Activated CD4-positive, alpha-beta T cell treated with anti-CD3 and anti-CD28 coated beads, Interleukin-2, amount 50 U/mL, for 24 hours (primary cell): ENCODE results near the gene SDF2L1.
"Not testable (repeated sequence)": the region's sequence is repeated elsewhere in the genome, so short reads cannot be mapped to it uniquely, and the experiment has no call there.

Experiments
- DNase-seq, 2 donors: peaks; one replicate each; pipeline ENCODE4 v3.0.0-alpha.2; 2020; ENCODE audit warnings: low read depth in 1 of 2, low spot score in 1 of 2

SDF2L1 gene

DNA sequence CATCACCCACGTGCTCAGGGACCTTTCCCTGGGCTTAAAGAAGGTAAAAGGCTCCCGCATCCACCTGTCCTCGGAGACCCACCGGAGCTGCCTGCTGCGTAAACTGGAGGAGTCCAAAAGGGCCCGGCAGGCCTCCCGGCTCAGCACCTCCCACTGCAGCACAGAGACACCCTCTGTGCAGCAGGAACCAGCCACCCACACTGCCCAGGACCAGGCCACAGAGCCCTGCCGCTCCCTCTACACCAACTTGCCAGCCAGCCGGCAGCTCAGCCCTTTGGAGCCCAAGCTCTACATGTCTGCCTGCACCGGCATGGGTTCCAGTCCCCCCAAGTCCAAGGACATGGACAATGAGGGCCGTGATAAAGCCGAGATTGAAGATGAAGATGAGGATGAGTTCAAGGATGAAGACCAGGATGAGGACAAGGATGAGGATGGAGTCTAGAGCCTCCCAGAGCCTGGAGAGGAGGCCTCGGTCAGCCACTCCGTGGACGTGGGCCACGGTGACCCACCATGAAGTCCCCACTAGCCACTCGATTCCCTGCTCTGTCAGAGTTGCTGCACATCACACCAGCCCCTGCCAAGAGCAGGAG is 5.4 kb upstream of the SDF2L1 start:
- DNase-seq, result no peak

DNA sequence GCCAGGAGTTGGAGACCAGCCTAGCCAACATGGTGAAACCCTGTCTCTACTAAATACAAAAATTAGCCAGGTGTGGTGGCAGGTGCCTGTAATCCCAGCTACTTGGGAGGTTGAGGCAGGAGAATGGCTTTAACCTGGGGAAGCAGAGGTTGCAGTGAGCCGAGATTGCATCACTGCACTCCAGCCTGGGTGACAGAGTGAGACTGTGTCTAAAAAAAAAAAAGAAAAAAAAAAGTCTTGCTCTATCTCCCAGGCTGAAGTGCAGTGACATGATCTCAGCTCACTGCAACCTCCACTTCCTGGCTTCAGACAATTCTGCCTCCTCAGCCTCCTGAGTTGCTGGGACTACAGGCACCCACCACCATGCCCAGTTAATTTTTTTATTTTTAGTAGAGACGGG is 4.7 kb upstream of the SDF2L1 start:
- not testable (repeated sequence) for DNase-seq

DNA sequence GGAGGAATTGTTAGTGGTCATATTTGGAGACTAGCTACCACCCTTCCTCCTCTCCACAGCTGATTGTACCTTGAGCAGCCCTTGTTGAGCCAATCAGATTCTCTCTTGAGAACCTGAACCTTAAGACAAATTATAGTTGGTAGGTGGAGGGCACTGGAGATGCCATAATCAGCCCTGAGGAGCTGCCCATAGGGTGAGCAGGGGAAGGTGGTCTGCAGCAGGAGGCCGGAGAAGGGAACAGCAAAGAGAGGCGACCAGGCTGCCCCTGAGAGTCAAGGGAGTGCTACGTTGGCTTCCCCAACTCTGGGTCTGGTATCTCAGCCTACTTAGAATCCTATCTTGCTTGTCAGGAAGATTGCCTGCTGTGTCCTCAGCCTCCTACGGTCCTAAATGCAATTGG is 2.7 kb upstream of the SDF2L1 start:
- no peak for DNase-seq

DNA sequence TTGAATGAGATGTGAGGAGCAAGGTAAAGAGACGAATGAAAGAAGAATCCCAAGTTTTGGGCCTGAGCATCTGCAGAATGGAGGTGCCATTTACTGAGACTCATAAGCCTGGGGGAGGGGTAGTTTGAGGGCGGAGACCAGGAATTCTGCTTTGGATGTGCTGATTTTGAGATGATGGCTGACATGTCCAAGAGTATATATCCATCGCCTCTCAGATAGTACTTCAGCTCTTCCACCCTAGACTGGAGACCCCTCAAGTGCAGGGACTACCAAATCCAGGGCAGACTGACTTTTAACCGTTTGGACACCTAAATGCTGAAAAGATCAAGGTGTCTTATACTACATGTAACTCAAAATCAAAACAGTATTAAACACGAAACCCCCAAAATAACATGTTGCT is 1.3 kb upstream of the SDF2L1 start:
- no peak for DNase-seq

DNA sequence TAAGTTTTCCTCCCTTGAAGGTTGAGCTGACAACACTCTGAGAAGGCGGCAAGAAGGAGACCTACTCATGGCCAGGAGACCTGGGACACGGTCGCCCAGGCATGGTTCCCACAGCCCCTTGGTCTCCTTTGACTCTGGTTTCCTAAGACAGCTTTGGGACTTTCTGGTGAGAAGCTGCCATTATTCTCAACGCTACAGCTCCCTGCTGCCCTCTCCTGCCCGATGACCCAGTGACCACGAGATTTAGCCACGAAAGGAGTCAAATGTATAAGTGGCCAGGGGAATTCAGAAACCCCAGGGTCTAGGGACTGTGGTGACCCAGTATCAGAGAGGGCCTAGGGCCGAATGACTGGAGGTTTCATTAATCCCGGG is 699 bp upstream of the SDF2L1 start:
- DNase-seq, result no peak

DNA sequence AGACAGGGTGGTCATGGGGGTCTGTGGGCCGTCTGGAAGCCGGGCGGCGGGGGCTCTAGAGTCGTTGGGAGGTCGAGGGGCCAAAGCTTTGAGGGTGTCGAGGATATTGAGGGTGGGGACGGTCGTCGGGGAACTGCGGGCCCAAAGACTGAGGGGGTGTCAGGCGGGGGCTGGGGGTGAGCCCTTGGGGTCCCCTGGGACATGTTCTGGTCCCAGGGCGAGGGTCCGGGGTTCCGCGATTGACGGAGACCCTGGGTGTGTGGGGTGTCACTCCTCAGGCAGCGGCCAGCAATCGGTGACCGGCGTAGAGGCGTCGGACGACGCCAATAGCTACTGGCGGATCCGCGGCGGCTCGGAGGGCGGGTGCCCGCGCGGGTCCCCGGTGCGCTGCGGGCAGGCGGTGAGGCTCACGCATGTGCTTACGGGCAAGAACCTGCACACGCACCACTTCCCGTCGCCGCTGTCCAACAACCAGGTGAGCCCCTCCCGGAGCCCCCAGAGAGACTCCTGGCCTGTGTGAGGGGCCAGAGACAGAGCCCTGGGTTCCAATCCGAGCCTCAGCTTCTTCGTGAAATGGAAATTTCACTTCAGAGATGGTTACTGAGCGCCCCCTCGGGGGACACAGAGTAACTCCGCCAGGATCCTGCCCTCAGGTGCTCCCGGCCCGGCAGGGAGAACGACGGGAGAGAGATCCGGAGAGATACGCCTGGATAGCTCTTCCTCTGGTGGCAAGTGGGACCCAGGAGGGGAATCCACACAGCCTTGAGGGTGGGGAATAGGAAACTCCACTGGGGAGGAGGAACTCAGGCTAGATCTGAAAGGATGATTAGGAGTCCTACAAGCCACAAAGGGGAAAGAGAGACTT is 714 bp downstream of the SDF2L1 start:
- DNase-seq, result peak; percentile 36 to 53

DNA sequence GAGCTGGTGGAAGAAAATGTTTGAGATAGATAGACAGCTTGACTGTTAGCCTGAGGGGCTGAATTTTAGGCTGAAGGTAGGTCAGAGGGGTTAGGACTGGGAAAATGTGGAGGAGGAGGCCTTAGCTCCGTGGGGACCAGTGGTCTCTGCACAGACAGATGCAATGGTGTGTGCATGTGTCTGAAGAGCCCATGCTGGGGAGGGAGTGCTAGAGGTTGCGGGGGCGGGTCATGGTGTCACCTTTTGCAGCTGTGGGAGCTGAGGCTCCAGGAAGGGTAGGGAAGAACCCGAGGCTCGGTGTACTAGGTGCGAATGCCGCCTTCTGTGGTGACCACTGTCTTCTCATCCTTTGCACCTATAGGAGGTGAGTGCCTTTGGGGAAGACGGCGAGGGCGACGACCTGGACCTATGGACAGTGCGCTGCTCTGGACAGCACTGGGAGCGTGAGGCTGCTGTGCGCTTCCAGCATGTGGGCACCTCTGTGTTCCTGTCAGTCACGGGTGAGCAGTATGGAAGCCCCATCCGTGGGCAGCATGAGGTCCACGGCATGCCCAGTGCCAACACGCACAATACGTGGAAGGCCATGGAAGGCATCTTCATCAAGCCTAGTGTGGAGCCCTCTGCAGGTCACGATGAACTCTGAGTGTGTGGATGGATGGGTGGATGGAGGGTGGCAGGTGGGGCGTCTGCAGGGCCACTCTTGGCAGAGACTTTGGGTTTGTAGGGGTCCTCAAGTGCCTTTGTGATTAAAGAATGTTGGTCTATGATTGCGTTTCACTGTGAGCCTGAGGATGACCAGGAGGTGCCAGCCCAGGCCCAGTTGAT is 1.6 kb downstream of the SDF2L1 start:
- no peak for DNase-seq

DNA sequence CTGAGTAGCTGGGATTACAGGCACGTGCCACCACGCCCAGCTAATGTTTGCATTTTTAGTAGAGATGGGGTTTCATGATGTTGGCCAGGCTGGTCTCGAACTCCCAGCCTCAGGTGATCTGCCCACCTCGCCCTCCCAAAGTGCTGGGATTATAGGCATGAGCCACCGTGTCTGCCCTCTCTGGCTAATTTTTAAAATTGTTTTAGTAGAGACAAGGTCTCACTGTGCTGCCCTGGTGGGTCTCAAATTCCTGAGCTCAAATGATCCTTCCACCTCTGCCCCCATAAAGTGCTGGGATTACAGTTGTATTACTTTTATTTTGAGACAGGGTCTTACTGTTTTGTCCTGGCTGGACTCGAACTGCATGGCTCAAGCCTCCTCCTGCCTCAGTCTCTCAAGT is 3.4 kb downstream of the SDF2L1 start:
- not testable (repeated sequence) for DNase-seq

DNA sequence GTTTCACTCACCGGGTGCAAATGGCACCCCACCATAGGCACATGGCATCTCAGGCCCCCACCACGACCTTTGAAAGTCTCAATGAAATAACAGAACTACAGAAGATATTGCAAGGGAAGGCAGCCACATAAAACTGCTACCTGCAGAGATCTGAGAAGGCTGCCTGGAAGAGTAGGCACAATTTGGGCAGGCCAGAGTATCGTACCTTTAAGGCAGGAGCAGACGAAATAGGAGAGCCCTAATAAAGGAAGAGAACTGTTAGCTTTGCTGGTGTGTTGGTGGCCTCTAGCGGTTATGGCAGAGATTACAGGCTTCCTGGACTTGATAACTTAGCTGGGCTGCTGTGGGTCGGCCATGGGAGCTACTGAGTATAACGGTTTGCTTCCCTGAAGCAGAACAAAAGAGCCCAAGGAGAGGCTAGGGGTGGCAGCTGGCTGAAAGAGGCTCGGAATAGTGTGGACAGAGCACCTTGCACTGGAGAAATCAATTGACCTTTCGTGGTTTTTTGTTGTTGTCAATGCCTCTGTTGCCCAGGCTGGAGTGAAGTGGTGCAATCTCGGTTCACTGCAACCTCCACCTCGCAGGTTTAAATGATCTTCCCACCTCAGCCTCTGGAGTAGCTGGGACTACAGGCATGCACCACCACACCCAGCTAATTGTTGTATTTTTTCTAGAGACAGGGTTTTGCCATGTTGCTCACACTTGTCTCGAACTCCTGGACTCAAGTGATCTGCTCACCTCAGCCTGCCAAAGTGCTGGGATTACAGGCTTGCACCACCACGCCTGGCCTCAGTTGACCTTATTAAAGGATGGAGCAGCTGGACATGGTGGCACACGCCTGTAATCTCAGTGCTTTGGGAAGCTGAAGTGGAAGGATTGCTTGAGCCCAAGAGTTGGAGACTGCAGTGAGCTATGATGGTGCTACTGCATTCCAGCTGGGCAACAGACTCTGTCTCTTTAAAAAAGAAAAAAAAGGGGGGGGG is 4.8 kb downstream of the SDF2L1 start:
- DNase-seq, result peak; percentile 45 to 67

DNA sequence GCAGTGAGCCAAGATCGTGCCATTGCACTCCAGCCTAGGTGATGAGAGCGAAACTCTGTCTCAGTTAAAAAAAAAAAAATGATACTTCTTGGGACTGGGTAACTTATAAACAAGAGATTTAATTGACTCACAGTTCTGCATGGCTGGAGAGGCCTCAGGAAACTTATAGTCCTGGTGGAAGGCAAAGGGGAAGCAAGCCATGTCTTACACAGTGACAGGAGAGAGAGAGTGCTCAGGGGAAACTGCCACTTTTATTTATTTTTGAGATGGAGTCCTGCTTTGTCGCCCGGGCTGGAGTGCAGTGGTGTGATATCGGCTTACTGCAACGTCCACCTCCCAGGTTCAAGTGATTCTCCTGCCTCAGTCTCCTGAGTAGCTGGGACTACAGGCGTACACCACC is 8.2 kb downstream of the SDF2L1 start:
- DNase-seq, result no peak

DNA sequence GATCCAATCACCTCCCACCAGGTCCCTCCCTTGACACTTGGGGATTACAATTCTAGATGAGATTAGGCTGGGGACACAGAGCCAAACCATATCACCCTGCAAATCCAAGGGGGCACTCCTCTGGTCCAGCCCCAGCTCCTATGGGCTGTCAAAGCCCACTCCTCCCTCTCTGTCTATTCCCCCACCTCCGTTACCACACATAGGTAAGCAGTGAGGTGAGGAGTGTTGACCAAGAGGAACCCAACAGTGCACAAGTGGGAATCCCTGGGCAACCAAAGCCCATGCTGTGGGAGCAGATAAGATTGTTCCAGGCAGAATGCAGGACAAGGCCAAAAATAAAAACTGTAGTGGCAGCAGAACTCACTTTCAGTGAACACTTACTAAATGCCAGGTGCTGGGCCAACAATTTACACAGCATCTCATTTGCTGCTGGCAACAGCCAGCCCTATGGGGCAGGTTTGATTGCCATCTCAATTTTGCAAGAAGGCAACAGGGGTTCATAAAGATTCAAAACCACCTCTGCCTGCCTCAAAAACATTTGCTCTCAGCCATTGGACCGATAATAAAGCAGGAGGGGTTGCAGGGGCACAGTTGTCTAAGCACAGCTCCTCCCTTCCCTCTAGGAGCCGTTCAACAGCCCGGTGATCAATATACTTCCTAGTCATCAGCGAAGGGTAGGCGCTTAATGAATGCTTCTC is 8.9 kb downstream of the SDF2L1 start:
- DNase-seq, result no peak

DNA sequence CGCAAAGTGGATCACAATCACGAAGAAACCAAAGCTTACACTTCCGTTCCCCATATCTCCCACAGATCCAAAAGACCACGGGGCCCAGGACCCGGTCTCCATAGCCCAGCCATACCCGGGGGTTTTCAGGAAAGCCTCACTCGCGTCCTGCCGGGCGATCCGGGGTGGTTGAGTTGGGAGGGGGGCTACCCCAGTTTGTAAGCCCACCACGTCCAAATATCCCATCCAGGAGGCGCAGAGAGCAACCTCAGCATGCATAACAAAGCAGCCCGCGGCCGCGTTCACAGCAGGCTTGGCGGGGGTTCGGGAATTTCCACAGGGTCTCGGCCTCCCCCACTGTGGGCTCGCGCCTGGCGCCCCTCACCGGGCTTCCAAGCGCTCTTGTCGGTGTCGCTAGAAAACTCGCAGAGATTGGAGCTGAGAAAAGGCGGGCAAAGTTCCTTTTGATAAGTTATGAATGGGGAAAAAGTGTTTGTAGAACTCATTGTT is 9.5 kb downstream of the SDF2L1 start:
- no peak for DNase-seq

DNA sequence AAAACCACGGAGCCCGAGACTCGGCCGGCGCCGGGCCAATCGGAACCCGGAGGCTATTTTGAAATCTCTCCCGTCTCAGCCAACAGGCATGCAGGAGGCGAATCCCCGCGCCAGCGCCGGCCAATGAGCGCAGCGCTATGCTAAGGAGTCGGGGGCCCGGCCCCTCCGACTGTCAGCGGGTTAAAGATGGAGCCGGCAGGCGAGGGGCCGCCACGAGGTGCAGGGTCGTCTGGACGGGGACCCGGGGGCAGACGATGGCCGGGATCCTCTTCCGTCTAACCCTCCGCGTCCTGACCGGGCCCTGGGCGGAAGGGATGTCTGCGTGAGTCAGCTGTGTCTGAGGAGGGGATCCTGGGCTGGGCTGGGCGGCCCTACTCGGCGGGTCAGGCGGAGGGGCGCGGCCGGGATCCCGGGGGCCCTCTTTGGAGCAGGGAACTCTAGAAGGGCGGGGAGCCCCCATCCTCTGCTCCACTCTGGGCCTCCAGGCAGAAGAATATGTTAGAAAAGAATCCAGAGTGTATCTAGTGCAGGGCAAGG is 10.0 kb downstream of the SDF2L1 start:
- peak; percentile 67 to 80 for DNase-seq

DNA sequence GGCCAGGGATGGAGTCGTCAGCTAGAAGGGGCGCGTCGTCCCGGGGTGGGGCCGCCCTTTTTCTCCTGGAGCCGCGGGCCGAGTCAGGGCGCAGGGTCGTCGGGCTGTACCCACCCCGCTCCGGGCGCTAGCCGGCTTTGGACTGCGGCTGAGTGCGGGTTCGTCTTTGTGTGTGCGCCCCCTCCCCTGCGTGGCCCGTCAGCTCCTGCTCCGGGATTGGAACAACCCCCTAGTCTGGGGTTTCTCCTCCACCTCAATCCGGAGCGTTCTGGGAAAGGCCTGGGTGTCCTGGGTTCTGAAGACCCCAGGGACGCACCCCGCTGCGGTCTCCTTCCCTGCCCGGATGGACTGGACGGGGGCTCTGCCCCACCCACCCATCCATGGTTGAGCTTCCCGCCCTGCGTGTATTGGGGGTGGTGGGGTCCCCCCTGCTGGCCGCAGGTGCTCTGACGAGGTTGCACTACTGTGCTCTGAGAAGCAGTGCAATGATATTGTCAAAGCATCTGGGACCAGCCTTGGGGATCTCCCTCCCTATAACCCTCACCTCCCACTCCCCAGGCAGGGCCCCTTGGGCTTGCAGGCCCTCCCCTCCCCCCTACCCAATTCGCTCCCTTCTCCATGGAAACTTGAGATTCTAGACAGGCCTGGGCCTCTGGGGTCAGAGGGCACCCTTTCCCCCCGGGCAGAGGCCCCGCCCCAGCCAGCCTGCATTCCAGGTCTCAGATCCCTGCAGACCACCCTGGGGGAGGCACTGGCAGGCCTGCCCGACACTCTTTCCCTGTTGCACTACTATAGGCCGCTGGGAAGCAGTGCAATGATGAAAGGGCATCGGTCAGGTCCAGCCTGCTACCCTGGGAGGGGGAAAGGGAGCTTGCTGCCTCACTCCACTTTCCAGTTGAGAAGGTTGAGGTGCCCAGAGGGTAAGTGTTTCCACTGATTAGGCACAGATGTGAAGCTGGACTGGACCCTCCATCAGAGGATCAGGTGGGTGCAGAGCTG is 10.7 kb downstream of the SDF2L1 start:
- no peak for DNase-seq

DNA sequence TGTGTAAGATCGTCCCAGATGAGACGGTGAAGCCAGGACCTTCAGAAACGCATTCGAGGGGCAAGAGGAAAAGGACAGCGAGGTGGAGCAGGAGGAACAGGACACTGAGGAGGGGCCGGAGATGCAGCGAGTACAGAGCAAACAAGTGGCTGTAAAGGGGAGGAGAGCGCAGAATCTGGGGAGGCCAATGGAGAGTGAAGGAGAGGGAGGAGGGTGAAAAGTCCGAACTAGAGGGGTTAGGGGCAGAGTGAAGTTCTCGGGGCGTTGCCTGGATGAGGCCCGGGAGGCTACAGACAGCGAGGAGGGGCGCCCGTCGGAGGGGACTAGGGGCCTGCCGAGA is 14.9 kb downstream of the SDF2L1 start:
- DNase-seq, result no peak

DNA sequence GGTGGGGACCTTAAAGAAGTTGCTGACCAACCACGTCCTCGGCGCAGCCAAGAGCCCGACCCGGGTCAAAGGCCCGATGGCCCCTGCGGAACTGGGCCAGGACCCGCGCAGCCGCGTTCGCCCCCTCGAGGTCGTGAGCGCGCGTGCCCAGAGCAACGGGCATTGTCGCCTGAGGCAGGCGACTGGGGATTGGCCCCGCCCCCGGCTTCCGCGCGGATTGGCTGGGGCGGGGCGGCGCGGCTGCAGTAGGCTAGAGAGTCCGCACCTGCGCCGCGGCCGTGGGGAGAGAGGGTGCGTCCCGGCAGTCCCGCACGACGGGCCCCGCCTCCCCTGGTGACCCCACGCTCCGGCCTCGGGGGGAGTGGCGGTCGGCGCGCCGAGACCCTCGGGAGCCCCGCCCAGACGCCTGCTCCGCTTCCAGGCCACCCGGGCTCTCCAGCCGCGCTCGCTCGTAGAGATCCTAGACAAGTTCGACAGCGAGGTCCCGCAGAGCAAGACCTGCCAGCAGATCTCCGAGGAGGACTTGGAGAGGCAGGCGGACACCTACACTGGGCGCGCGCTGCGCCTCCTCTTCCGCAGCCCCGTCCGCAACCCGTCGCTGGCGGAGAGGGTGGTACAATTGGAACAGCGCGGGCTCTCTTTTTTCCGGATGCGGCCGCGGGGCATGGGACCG is 15.4 kb downstream of the SDF2L1 start:
- peak; percentile 51 to 62 for DNase-seq

DNA sequence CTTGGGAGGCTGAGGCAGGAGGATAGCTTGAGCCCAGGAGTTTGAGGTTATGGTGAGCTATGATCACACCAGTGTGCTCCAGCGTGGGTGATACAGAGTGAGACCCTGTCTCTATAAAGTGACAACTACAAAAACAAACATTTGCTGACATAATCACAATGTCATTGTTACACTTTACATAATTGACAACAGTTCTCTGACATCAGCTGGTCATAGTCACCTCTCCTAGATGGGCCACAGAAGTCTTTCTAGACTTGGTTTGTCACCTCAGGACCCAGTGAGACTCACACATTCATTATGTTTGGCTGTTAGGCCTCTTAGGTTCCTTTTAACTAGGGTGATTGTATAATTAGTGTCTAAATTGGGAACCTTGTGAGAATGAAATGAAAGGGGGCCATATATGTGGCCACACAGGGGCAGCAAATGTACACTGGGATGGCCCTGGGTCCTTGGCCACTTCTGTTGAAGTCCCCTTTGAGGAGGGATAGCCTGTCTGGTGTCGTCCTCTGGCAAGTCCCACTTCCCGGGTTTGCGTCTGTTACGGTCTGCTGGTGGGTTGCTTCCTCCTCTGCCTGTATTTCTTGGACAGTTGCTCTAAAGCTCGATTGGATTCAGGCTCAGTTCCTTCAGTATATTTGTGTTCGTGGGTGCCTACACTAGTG is 17.9 kb downstream of the SDF2L1 start:
- DNase-seq, result no peak

DNA sequence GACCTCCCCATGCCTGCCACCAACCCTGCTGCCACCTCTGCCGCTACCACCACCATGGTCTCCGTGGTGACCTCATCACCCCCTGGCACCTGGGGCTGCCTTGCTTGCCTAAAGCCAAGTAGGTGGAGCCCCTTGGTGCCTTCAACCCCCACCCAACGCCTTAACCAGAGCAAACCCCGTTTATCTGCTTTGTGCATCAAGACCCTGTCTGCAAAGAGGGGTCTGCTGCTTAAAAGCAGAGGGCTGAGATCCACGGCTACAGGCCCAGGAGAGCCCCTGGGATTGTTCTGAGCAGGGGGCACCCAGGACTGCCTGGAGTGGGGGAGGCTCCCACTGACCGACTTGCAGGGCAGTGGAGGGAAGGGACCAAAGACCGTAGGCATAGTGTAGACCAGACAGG is 18.8 kb downstream of the SDF2L1 start:
- DNase-seq, result no peak
